HG03196 (cell line): ENCODE measurements around the gene SIK2.

Experiments
- ATAC-seq: cut with Tn5 transposase; IDR thresholded peaks from one replicate; pipeline ENCODE4 v1.9.1; 2021; ENCODE audit not compliant: unreplicated experiment

Gene SIK2

DNA sequence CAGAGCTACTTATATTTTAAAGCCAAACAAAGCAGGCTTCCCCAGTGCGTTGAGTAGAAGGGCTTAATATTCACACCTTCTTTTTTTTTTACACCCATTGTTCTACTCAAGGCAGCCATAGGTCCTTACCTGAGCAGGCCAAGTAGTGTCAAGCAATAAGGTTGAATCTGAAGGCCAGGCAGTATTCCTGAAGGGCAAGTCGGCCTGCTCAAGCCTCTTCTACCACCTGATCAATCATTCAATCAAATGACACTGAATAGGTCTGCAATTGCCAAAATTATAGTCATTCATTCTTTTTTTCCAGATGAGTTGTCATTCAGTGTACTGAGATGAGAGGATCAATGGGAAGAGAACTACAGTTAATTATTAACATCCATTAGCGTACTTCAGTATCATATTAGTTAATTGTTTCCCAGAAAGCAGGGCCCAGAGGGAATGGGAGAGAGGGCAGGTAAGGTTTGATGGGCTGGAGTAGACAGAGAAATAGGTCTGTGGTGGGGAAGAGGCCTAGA, 175.9 kb downstream of the SIK2 start:
- no peak for ATAC-seq

DNA sequence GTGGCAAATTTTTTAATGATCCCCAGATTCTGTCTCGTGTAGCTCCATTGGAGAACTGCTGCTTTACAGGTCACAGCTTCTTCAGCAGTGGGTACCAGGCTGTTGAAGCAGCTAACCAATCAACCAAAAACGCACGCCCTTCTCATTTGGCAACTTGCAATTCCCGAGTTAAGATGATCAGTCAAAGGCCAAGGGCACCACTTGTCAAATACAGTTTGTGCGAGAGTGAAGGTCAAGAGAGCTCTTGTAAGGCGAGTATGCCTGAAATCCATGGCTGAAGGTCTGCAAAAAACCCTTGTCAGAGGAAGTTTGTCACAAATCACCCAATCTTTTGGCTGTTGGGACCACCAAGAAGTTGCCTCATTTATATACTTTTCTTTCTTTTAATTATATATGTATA, 176.9 kb downstream of the SIK2 start:
- no peak for ATAC-seq
